DND-41 (cell line): ENCODE results near the gene ROS1.
"Not testable (repeated sequence)": the region's sequence is repeated elsewhere in the genome, so short reads cannot be mapped to it uniquely, and the experiment has no call there.

Source experiments
- ATAC-seq: fragments of 200-7000 bp; cut with Tn5 transposase; 3 replicates; pipeline ENCODE4 v1.9.1; 2021; ENCODE audit warnings: low read depth; ENCODE audit not compliant: insufficient read depth
- DNase-seq: peaks from one replicate; pipeline ENCODE4 v3.0.0-alpha.2; 2020
- H2AFZ ChIP-seq: 2 replicates; pipeline ENCODE4 v1.6.0; 2012; ENCODE audit warnings: low read depth, low read length
- H3K27ac ChIP-seq: 2 replicates; pipeline ENCODE4 v1.5.1; 2012; ENCODE audit warnings: low read length, inconsistent platforms
- H3K27me3 ChIP-seq: fragments of 200-600 bp; sonication (generic); 2 replicates; pipeline ENCODE4 v1.6.0; 2012; ENCODE audit warnings: low read length, mild to moderate bottlenecking, inconsistent platforms; ENCODE audit not compliant: insufficient read depth, poor library complexity
- H3K36me3 ChIP-seq: 2 replicates; pipeline ENCODE4 v1.5.1; 2012; ENCODE audit warnings: low read length, inconsistent platforms; ENCODE audit not compliant: insufficient read depth
- H3K4me1 ChIP-seq: 2 replicates; pipeline ENCODE4 v1.5.1; 2012; ENCODE audit warnings: mild to moderate bottlenecking, low read length; ENCODE audit not compliant: insufficient read depth
- H3K4me2 ChIP-seq: 2 replicates; pipeline ENCODE4 v1.6.0; 2012; ENCODE audit warnings: mild to moderate bottlenecking, moderate library complexity, low read length, inconsistent platforms; ENCODE audit not compliant: insufficient read depth
- H3K4me3 ChIP-seq, 2 experiments: fragments of 200-600 bp in 1 of 2; shearing (Covaris generic) in 1 of 2; 2 replicates each; pipeline ENCODE4 v1.5.1; 2012 to 2016; ENCODE audit warnings: inconsistent platforms in 2 of 2, low read length in 2 of 2, mild to moderate bottlenecking in 2 of 2, low read depth in 1 of 2, moderate library complexity in 1 of 2
- H3K79me2 ChIP-seq: 2 replicates; pipeline ENCODE4 v1.6.0; 2012; ENCODE audit warnings: low read length, inconsistent platforms; ENCODE audit not compliant: insufficient read depth
- H3K9ac ChIP-seq: 2 replicates; pipeline ENCODE4 v1.6.0; 2012; ENCODE audit warnings: low read depth, mild to moderate bottlenecking, inconsistent platforms, low read length, moderate library complexity
- H3K9me3 ChIP-seq: 2 replicates; pipeline ENCODE4 v1.5.1; 2012; ENCODE audit warnings: low read length, moderate library complexity, mild to moderate bottlenecking, inconsistent platforms; ENCODE audit not compliant: insufficient read depth, severe bottlenecking
- H4K20me1 ChIP-seq: 2 replicates; pipeline ENCODE4 v1.6.0; 2012; ENCODE audit warnings: low read length; ENCODE audit not compliant: insufficient read depth
- EZH2 ChIP-seq: IDR thresholded peaks from 3 replicates; pipeline ENCODE4 v1.6.1; 2012; ENCODE audit warnings: borderline replicate concordance, low read depth, mild to moderate bottlenecking, moderate library complexity, low read length, inconsistent platforms; ENCODE audit not compliant: severe bottlenecking
- TF ChIP-seq, protein P1 (sequence below): IDR thresholded peaks from 2 replicates; pipeline ENCODE4 v1.5.1; 2012; ENCODE audit warnings: borderline replicate concordance, low read length, moderate library complexity, mild to moderate bottlenecking; ENCODE audit not compliant: poor library complexity, severe bottlenecking; ENCODE audit errors: extremely low read depth

The ROS1 gene

DNA sequence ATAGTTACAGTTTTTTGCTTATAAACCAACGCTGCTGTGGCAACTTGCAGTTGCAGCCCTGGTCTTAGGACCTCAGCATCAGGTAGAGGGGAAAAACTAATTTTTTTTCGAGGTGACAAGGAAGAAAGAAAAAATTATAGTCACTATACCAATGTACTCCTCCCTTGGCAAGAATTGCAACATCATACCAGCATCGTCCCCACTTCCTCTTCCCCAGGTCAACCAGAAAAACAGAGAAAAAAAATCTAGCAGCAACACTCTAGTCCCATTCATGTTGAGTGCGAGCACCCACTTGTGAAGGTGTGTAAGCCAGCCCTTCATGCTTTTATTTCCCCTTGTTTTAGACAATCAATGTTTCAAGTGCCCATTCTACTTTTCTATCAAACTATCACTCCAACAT is 43.6 kb upstream of the ROS1 start:
- peaks cover 4% of the 10 kb centered on the region for H3K27me3 ChIP-seq
- DNase-seq: no peak

DNA sequence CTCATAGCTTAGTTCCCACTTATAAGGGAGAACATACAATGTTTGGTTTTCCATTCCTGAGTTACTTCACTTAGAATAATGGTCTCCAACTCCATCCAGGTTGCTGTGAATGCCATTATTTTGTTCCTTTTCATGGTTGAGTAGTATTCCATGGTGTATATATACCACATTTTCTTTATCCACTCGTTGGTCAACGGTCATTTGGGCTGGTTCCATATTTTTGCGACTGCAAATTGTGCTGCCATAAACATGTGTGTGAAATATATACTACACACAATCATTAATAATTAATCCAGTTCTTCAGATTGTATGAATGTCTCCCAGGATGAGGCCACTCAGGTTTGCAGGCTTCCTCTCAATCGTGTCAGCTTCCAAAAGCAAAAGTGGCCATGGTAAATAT is 42.8 kb upstream of the ROS1 start:
- not testable (repeated sequence) for ATAC-seq, H3K4me2 ChIP-seq, H3K36me3 ChIP-seq, DNase-seq, H3K9ac ChIP-seq, H3K27me3 ChIP-seq, H4K20me1 ChIP-seq, H2AFZ ChIP-seq, H3K79me2 ChIP-seq, H3K4me1 ChIP-seq, H3K4me3 ChIP-seq, H3K9me3 ChIP-seq, H3K27ac ChIP-seq

More for the DNA sequence above, 43.6 kb upstream of the ROS1 start:
- H3K4me2 ChIP-seq: no peak overlapping the region
- no peak overlapping the region for H2AFZ ChIP-seq
- no peaks in the 10 kb centered on the region for H3K4me1 ChIP-seq
- no peaks in the 10 kb centered on the region for H3K79me2 ChIP-seq
- H4K20me1 ChIP-seq: no peaks in the 10 kb centered on the region
- no peak overlapping the region for H3K9ac ChIP-seq
- no peak for TF ChIP-seq EZH2
- TF ChIP-seq, protein P1, sequence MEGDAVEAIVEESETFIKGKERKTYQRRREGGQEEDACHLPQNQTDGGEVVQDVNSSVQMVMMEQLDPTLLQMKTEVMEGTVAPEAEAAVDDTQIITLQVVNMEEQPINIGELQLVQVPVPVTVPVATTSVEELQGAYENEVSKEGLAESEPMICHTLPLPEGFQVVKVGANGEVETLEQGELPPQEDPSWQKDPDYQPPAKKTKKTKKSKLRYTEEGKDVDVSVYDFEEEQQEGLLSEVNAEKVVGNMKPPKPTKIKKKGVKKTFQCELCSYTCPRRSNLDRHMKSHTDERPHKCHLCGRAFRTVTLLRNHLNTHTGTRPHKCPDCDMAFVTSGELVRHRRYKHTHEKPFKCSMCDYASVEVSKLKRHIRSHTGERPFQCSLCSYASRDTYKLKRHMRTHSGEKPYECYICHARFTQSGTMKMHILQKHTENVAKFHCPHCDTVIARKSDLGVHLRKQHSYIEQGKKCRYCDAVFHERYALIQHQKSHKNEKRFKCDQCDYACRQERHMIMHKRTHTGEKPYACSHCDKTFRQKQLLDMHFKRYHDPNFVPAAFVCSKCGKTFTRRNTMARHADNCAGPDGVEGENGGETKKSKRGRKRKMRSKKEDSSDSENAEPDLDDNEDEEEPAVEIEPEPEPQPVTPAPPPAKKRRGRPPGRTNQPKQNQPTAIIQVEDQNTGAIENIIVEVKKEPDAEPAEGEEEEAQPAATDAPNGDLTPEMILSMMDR: no peak
- no peak overlapping the region for H3K27ac ChIP-seq
- no peak overlapping the region for H3K4me3 ChIP-seq
- no peaks in the 10 kb centered on the region for H3K9me3 ChIP-seq
- no peaks in the 10 kb centered on the region for H3K36me3 ChIP-seq
- no peak for ATAC-seq

DNA sequence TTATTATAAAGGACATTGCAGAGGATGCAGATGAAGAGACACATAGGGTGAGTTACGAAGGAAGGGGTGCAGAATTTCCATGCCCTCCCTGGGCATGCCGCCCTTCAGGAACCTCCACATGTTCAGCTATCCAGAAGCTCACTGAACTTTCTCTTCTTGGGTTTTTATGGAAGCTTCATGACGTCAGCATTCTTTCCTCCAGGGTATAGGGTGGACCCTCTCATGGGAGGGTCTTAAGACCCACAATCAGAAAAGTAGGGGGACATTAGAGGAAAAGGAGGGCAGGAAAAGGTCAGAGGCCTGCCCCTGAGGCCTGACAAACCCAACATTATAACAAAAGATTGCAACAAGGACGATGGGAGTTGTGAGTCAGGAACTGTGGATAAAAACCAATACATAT is 42.1 kb upstream of the ROS1 start:
- Histone ChIP-seq H4K20me1 (no peaks in the 10 kb centered on the region), H3K9ac (no peak overlapping the region), H3K36me3 (no peaks in the 10 kb centered on the region), H3K79me2 (no peaks in the 10 kb centered on the region), H3K4me3 (no peak overlapping the region), H3K9me3 (no peaks in the 10 kb centered on the region), H3K27me3 (peaks cover 4% of the 10 kb centered on the region), H2AFZ (no peak overlapping the region), H3K4me2 (no peak overlapping the region), H3K27ac (no peak overlapping the region), H3K4me1 (no peaks in the 10 kb centered on the region)
- DNase-seq (no peak), ATAC-seq (no peak)
- TF ChIP-seq, protein P1: no peak
- TF ChIP-seq EZH2: no peak

DNA sequence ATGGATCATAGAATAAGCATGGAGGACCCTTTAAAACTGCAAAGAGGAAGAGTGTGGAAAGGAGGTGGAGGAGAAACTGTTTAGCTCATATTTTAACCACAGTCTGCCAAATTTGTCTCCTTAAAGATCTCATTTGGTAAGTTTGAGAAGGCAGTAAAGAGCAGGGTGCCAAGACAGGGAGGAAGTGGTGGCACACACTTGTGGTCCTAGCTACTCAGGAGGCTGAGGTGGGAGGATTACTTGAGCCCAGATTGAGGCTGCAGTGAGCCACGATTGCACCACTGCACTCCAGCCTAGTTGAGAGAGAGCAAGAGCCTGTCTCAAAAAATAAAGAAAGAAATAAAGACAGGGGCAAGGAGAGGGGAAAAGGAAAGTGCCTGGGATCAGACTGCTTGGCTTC is 39.9 kb upstream of the ROS1 start:
- no peaks in the 10 kb centered on the region for H3K4me1 ChIP-seq
- H3K4me2 ChIP-seq: no peak overlapping the region
- H3K9ac ChIP-seq: no peak overlapping the region
- peaks cover 4% of the 10 kb centered on the region for H3K27me3 ChIP-seq
- no peak overlapping the region for H3K4me3 ChIP-seq
- H3K79me2 ChIP-seq: no peaks in the 10 kb centered on the region
- no peaks in the 10 kb centered on the region for H4K20me1 ChIP-seq
- H3K27ac ChIP-seq: no peak overlapping the region
- ATAC-seq (peak; percentile 27; the same call in 1 of the 3 replicates), DNase-seq (no peak)
- no peaks in the 10 kb centered on the region for H3K36me3 ChIP-seq
- H3K9me3 ChIP-seq: no peaks in the 10 kb centered on the region
- no peak overlapping the region for H2AFZ ChIP-seq
- TF ChIP-seq EZH2: no peak
- TF ChIP-seq, protein P1: no peak
